ENCODE results near the gene KPTN. TPM values are rescaled to one million over a fixed set of nuclear protein-coding genes. Genes with fewer than 3 reads are reported as not detected.
A peak's percentile ranks its signal among the peaks of the same experiment; 100 is the strongest.

KPTN gene
- total and polyA plus RNA-seq, 4 donors, result 2.3 to 6.0 (median 4.0) TPM

- no peak within 1 kb of the TSS for H3K9ac ChIP-seq (ENCODE audit: low read depth in 1 of 2, low read length in 2 of 2)
- peaks cover 0 to 14% (median 1%) of the 10 kb centered on the region in 4 donors for H3K27me3 ChIP-seq (ENCODE audit: control insufficient read depth in 4 of 4, insufficient read depth in 4 of 4, low read length in 3 of 4)
- no peaks in the 10 kb centered on the region for H3K9me3 ChIP-seq (ENCODE audit: control insufficient read depth in 4 of 4, low read length in 3 of 4)
- H3K27ac ChIP-seq (ENCODE audit: low read depth in 1 of 2, low read length in 2 of 2), result no peak within 1 kb of the TSS
- peak; percentile 62 for DNase-seq (ENCODE audit: low spot score)
- TF ChIP-seq REST (IDR thresholded peaks at IDR 0.05) (peak; percentile 97), JUND (IDR thresholded peaks at IDR 0.05) (no peak), YY1 (IDR thresholded peaks at IDR 0.05) (no peak), EGR1 (IDR thresholded peaks at IDR 0.05; ENCODE audit: low read depth in 2 of 2) (no peak), HNF4G (IDR thresholded peaks at IDR 0.05) (no peak), TAF1 (conservative IDR thresholded peaks at IDR 0.05) (no peak), HNF4A (conservative IDR thresholded peaks at IDR 0.05) (no peak)
- TF ChIP-seq, protein P1, sequence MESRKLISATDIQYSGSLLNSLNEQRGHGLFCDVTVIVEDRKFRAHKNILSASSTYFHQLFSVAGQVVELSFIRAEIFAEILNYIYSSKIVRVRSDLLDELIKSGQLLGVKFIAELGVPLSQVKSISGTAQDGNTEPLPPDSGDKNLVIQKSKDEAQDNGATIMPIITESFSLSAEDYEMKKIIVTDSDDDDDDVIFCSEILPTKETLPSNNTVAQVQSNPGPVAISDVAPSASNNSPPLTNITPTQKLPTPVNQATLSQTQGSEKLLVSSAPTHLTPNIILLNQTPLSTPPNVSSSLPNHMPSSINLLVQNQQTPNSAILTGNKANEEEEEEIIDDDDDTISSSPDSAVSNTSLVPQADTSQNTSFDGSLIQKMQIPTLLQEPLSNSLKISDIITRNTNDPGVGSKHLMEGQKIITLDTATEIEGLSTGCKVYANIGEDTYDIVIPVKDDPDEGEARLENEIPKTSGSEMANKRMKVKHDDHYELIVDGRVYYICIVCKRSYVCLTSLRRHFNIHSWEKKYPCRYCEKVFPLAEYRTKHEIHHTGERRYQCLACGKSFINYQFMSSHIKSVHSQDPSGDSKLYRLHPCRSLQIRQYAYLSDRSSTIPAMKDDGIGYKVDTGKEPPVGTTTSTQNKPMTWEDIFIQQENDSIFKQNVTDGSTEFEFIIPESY (IDR thresholded peaks at IDR 0.05), result no peak
- peaks cover 0 to 3% (median 0%) of the 10 kb centered on the region in 4 donors for H3K36me3 ChIP-seq (ENCODE audit: control insufficient read depth in 4 of 4, insufficient read depth in 3 of 4, low read depth in 1 of 4, low read length in 3 of 4)
- H3K4me1 ChIP-seq (ENCODE audit: control insufficient read depth in 4 of 4, insufficient read depth in 4 of 4, low read length in 3 of 4), result peaks cover 0 to 4% (median 0%) of the 10 kb centered on the region in 4 donors
- 7% methylated on average over 29 of the region's 29 CpGs for WGBS
- H3K4me3 ChIP-seq (ENCODE audit: low read depth in 1 of 3, low read length in 3 of 3), result no peak within 1 kb of the TSS
Observed at GRCh38 chr19:47471733-47472457, 12.1 kb downstream of the KPTN start, which contains the start of gene SLC8A2. Gene SLC8A2, minus strand, starts transcription at chr19:47471893. Its CDS starts 5,490 bp downstream, at chr19:47466403.

- 5% methylated on average over 16 of the region's 16 CpGs for WGBS
- DNase-seq (ENCODE audit: low spot score), result no peak
- H3K27me3 ChIP-seq (ENCODE audit: control insufficient read depth in 4 of 4, insufficient read depth in 4 of 4, low read length in 3 of 4), result peaks cover 0 to 14% (median 1%) of the 10 kb centered on the region in 4 donors
- no peak overlapping the region for H3K4me3 ChIP-seq (ENCODE audit: low read depth in 1 of 3, low read length in 3 of 3)
- H3K27ac ChIP-seq (ENCODE audit: low read depth in 1 of 2, low read length in 2 of 2), result no peak overlapping the region
- TF ChIP-seq NR2F2 (IDR thresholded peaks at IDR 0.05), result no peak
- no peak for TF ChIP-seq GABPA (IDR thresholded peaks at IDR 0.05 in 1 of 2, conservative IDR thresholded peaks at IDR 0.05 in 1 of 2)
- no peak for TF ChIP-seq YY1 (IDR thresholded peaks at IDR 0.05)
- no peak for TF ChIP-seq MAX (IDR thresholded peaks at IDR 0.05)
- TF ChIP-seq FOXA1 (IDR thresholded peaks at IDR 0.05), result no peak
- TF ChIP-seq, protein P1 (IDR thresholded peaks at IDR 0.05), result no peak
- no peak for TF ChIP-seq REST (IDR thresholded peaks at IDR 0.05)
- no peak for TF ChIP-seq CTCF (IDR thresholded peaks at IDR 0.05; ENCODE audit: low read depth, low read length, missing input control)
- TF ChIP-seq RAD21 (IDR thresholded peaks at IDR 0.05), result no peak
- TF ChIP-seq SP1 (IDR thresholded peaks at IDR 0.05), result no peak
- TF ChIP-seq EGR1 (IDR thresholded peaks at IDR 0.05; ENCODE audit: low read depth in 2 of 2), result no peak
- no peak for TF ChIP-seq FOXA2 (IDR thresholded peaks at IDR 0.05)
- TF ChIP-seq JUND (IDR thresholded peaks at IDR 0.05), result no peak
- no peak for TF ChIP-seq HNF4G (IDR thresholded peaks at IDR 0.05)
- TF ChIP-seq HNF4A (conservative IDR thresholded peaks at IDR 0.05), result no peak
- no peak overlapping the region for H3K9ac ChIP-seq (ENCODE audit: low read depth in 1 of 2, low read length in 2 of 2)
- no peaks in the 10 kb centered on the region for H3K9me3 ChIP-seq (ENCODE audit: control insufficient read depth in 4 of 4, low read length in 3 of 4)
- H3K36me3 ChIP-seq (ENCODE audit: control insufficient read depth in 4 of 4, insufficient read depth in 3 of 4, low read depth in 1 of 4, low read length in 3 of 4), result peaks cover 0 to 3% (median 0%) of the 10 kb centered on the region in 4 donors
- H3K4me1 ChIP-seq (ENCODE audit: control insufficient read depth in 4 of 4, insufficient read depth in 4 of 4, low read length in 3 of 4), result peaks cover 0 to 4% (median 0%) of the 10 kb centered on the region in 4 donors
Observed at GRCh38 chr19:47471381-47471732, 12.7 kb downstream of the KPTN start.

All from liver (tissue), 9 donors.